Trophoblast cell (in vitro differentiated cells and primary cell): ENCODE measurements around the gene CELSR2.

Experiments
- DNase-seq, 2 donors: peaks; one replicate each; pipeline ENCODE4 v3.0.0-alpha.2; 2016
- H2AFZ ChIP-seq: 2 replicates; pipeline ENCODE4 v1.6.1; 2013; ENCODE audit warnings: low read length, moderate library complexity, mild to moderate bottlenecking; ENCODE audit not compliant: insufficient read depth, poor library complexity
- H2AK5ac ChIP-seq: 2 replicates; pipeline ENCODE4 v1.6.1; 2013; ENCODE audit warnings: mild to moderate bottlenecking, low read length
- H2BK120ac ChIP-seq: 2 replicates; pipeline ENCODE4 v1.6.1; 2013; ENCODE audit warnings: low read length, mild to moderate bottlenecking, moderate library complexity; ENCODE audit not compliant: insufficient read depth, poor library complexity
- H2BK12ac ChIP-seq: 2 replicates; pipeline ENCODE4 v1.6.1; 2013; ENCODE audit warnings: mild to moderate bottlenecking, low read length, moderate library complexity
- H2BK5ac ChIP-seq: 2 replicates; pipeline ENCODE4 v1.6.1; 2013; ENCODE audit warnings: low read length, low read depth, moderate library complexity, mild to moderate bottlenecking; ENCODE audit not compliant: poor library complexity
- H3K14ac ChIP-seq: 2 replicates; pipeline ENCODE4 v1.6.1; 2013; ENCODE audit warnings: mild to moderate bottlenecking, low read length
- H3K18ac ChIP-seq: 2 replicates; pipeline ENCODE4 v1.6.1; 2013; ENCODE audit warnings: mild to moderate bottlenecking, low read length
- H3K23ac ChIP-seq: 2 replicates; pipeline ENCODE4 v1.6.1; 2013; ENCODE audit warnings: low read length
- H3K27ac ChIP-seq: 2 replicates; pipeline ENCODE4 v1.5.1; 2013; ENCODE audit warnings: low read depth, mild to moderate bottlenecking, inconsistent platforms, low read length, moderate library complexity
- H3K27me3 ChIP-seq: 2 replicates; pipeline ENCODE4 v1.6.1; 2013; ENCODE audit warnings: inconsistent platforms, mild to moderate bottlenecking, low read length, moderate library complexity; ENCODE audit not compliant: insufficient read depth
- H3K36me3 ChIP-seq, 2 experiments: 1 replicate in 1 of 2; 2 replicates in 1 of 2; pipeline ENCODE4 v1.6.1; 2013; ENCODE audit warnings: low read length in 2 of 2, mild to moderate bottlenecking in 2 of 2, moderate library complexity in 1 of 2; ENCODE audit not compliant: insufficient read depth in 2 of 2, control insufficient read depth in 1 of 2
- H3K4ac ChIP-seq: 2 replicates; pipeline ENCODE4 v1.6.1; 2013; ENCODE audit warnings: low read depth, mild to moderate bottlenecking, low read length, moderate library complexity
- H3K4me1 ChIP-seq, 2 experiments: 1 replicate in 1 of 2; 2 replicates in 1 of 2; pipeline ENCODE4 v1.6.1; 2013; ENCODE audit warnings: low read length in 2 of 2, mild to moderate bottlenecking in 2 of 2, moderate library complexity in 1 of 2; ENCODE audit not compliant: insufficient read depth in 2 of 2, control insufficient read depth in 1 of 2
- H3K4me2 ChIP-seq: 2 replicates; pipeline ENCODE4 v1.6.1; 2013; ENCODE audit warnings: inconsistent platforms, mild to moderate bottlenecking, low read length, moderate library complexity
- H3K4me3 ChIP-seq: 2 replicates; pipeline ENCODE4 v1.5.1; 2013; ENCODE audit warnings: mild to moderate bottlenecking, low read depth, low read length, inconsistent platforms
- H3K79me1 ChIP-seq: one replicate; pipeline ENCODE4 v1.6.1; 2013; ENCODE audit warnings: low read length
- H3K79me2 ChIP-seq: 2 replicates; pipeline ENCODE4 v1.6.1; 2013; ENCODE audit warnings: low read length, mild to moderate bottlenecking; ENCODE audit not compliant: control insufficient read depth, insufficient read depth, poor library complexity
- H3K9ac ChIP-seq: 2 replicates; pipeline ENCODE4 v1.6.1; 2013; ENCODE audit warnings: mild to moderate bottlenecking, low read length
- H3K9me3 ChIP-seq: 2 replicates; pipeline ENCODE4 v1.6.1; 2013; ENCODE audit warnings: low read depth, mild to moderate bottlenecking, control low read depth, inconsistent platforms, low read length; ENCODE audit not compliant: insufficient read depth
- H4K12ac ChIP-seq: 2 replicates; pipeline ENCODE4 v1.6.1; 2013; ENCODE audit warnings: low read depth, mild to moderate bottlenecking, low read length, moderate library complexity
- H4K8ac ChIP-seq: 2 replicates; pipeline ENCODE4 v1.6.1; 2013; ENCODE audit warnings: low read depth, mild to moderate bottlenecking, low read length, moderate library complexity
- H4K91ac ChIP-seq: one replicate; pipeline ENCODE4 v1.6.1; 2013; ENCODE audit warnings: low read depth, mild to moderate bottlenecking, low read length, moderate library complexity
- WGBS: extraction: QIAGEN DNeasy Blood & Tissue Kit; methylation state at CpG from one replicate; pipeline ENCODE4 v1.1.7; 2013; ENCODE audit warnings: missing lambda C conversion rate; ENCODE audit not compliant: insufficient read length, insufficient coverage; ENCODE audit errors: extremely low coverage; 5-methylcytosine and 5-hydroxymethylcytosine counted together

Gene CELSR2

GRCh38 chr1:109262231-109263055 lies 13.1 kb downstream of the CELSR2 start:
- H3K23ac ChIP-seq: no peak overlapping the region
- DNase-seq: no peak
- no peak overlapping the region for H3K4me2 ChIP-seq
- H2BK5ac ChIP-seq: no peak overlapping the region
- H2AFZ ChIP-seq: no peak overlapping the region
- no peak overlapping the region for H3K9ac ChIP-seq
- no peaks in the 10 kb centered on the region for H3K79me2 ChIP-seq
- H2AK5ac ChIP-seq: no peak overlapping the region
- H3K4me3 ChIP-seq: no peak overlapping the region
- H4K91ac ChIP-seq: no peak overlapping the region
- peak overlapping the region; percentile 7 for H2BK12ac ChIP-seq
- no peak overlapping the region for H4K12ac ChIP-seq
- H3K27ac ChIP-seq: no peak overlapping the region
- no peak overlapping the region for H3K14ac ChIP-seq
- H4K8ac ChIP-seq: no peak overlapping the region
- H3K4ac ChIP-seq: no peak overlapping the region
- H2BK120ac ChIP-seq: no peak overlapping the region
- H3K36me3 ChIP-seq: peaks cover 59 to 63% of the 10 kb centered on the region in 2 experiments
- WGBS: no CpG with 5 or more reads among the region's 22 CpGs
- H3K9me3 ChIP-seq: no peaks in the 10 kb centered on the region
- H3K4me1 ChIP-seq: peaks cover 10 to 17% of the 10 kb centered on the region in 2 experiments
- peaks cover 2% of the 10 kb centered on the region for H3K79me1 ChIP-seq
- H3K27me3 ChIP-seq: no peaks in the 10 kb centered on the region
- H3K18ac ChIP-seq: no peak overlapping the region

- H3K18ac ChIP-seq: no peak overlapping the region
- no peak overlapping the region for H2BK120ac ChIP-seq
- no peaks in the 10 kb centered on the region for H3K79me2 ChIP-seq
- no peak overlapping the region for H2AFZ ChIP-seq
- no peak for DNase-seq
- no peak overlapping the region for H3K9ac ChIP-seq
- H3K4ac ChIP-seq: no peak overlapping the region
- H3K27ac ChIP-seq: no peak overlapping the region
- H4K91ac ChIP-seq: no peak overlapping the region
- H3K9me3 ChIP-seq: peaks cover 5% of the 10 kb centered on the region
- no peaks in the 10 kb centered on the region for H3K27me3 ChIP-seq
- H3K79me1 ChIP-seq: peaks cover 7% of the 10 kb centered on the region
- H2AK5ac ChIP-seq: no peak overlapping the region
- peak overlapping the region; percentile 40 for H2BK12ac ChIP-seq
- H2BK5ac ChIP-seq: no peak overlapping the region
- no CpG with 5 or more reads among the region's 12 CpGs for WGBS
- no peak overlapping the region for H4K8ac ChIP-seq
- H3K4me3 ChIP-seq: no peak overlapping the region
- no peak overlapping the region for H3K4me2 ChIP-seq
- peaks cover 11 to 16% of the 10 kb centered on the region in 2 experiments for H3K4me1 ChIP-seq
- no peak overlapping the region for H3K14ac ChIP-seq
- no peak overlapping the region for H4K12ac ChIP-seq
- peaks cover 65 to 68% of the 10 kb centered on the region in 2 experiments for H3K36me3 ChIP-seq
- H3K23ac ChIP-seq: no peak overlapping the region
These were observed 13.9 kb downstream of the CELSR2 start for GRCh38 chr1:109263234-109263596.

GRCh38 chr1:109263597-109264378 lies 14.4 kb downstream of the CELSR2 start:
- Histone ChIP-seq H3K36me3 (peaks cover 65 to 68% of the 10 kb centered on the region in 2 experiments), H4K8ac (no peak overlapping the region), H2AK5ac (peak overlapping the region; percentile 28), H2BK12ac (peak overlapping the region; percentile 16), H3K9me3 (peaks cover 11% of the 10 kb centered on the region), H3K4me3 (no peak overlapping the region), H3K79me2 (no peaks in the 10 kb centered on the region), H4K91ac (peak overlapping the region; percentile 28), H3K4me2 (no peak overlapping the region), H3K4me1 (peaks cover 11 to 16% of the 10 kb centered on the region in 2 experiments), H3K27ac (no peak overlapping the region), H2AFZ (no peak overlapping the region), H3K79me1 (peaks cover 7% of the 10 kb centered on the region), H3K27me3 (no peaks in the 10 kb centered on the region), H2BK5ac (no peak overlapping the region), H4K12ac (no peak overlapping the region), H3K9ac (no peak overlapping the region), H2BK120ac (no peak overlapping the region), H3K23ac (no peak overlapping the region), H3K18ac (no peak overlapping the region), H3K4ac (no peak overlapping the region), H3K14ac (no peak overlapping the region)
- DNase-seq: peak; percentile 99
- no CpG with 5 or more reads among the region's 29 CpGs for WGBS

GRCh38 chr1:109264379-109264755 lies 15.0 kb downstream of the CELSR2 start:
- Histone ChIP-seq H3K4me3 (no peak overlapping the region), H3K18ac (no peak overlapping the region), H3K9me3 (peaks cover 14% of the 10 kb centered on the region), H3K14ac (no peak overlapping the region), H4K12ac (no peak overlapping the region), H2AFZ (no peak overlapping the region), H3K79me1 (peaks cover 7% of the 10 kb centered on the region), H2BK5ac (no peak overlapping the region), H2AK5ac (no peak overlapping the region), H3K27ac (no peak overlapping the region), H3K4ac (no peak overlapping the region), H3K79me2 (no peaks in the 10 kb centered on the region), H3K27me3 (no peaks in the 10 kb centered on the region), H3K23ac (no peak overlapping the region), H3K36me3 (peaks cover 66 to 68% of the 10 kb centered on the region in 2 experiments), H3K4me1 (peaks cover 11 to 16% of the 10 kb centered on the region in 2 experiments), H4K91ac (no peak overlapping the region), H3K9ac (no peak overlapping the region), H3K4me2 (no peak overlapping the region), H2BK120ac (no peak overlapping the region), H2BK12ac (no peak overlapping the region), H4K8ac (no peak overlapping the region)
- WGBS: no CpG with 5 or more reads among the region's 9 CpGs
- DNase-seq: peak; percentile 99
